Stimulated activated CD4-positive, alpha-beta T cell treated with anti-CD3 and anti-CD28 coated beads, TNF-alpha, amount 100 ng/mL, for 24 hours (primary cell): ENCODE data around the gene TMC7.
"Not testable (repeated sequence)": the region's sequence is repeated elsewhere in the genome, so short reads cannot be mapped to it uniquely, and the experiment has no call there.

Source experiments
- DNase-seq, 3 experiments: peaks; one replicate each; pipeline ENCODE4 v3.0.0-alpha.2; 2020; ENCODE audit warnings: low read depth in 3 of 3

The TMC7 gene

GRCh38 chr16:18983565-18984434 lies at the start of gene TMC7:
Gene TMC7, plus strand, starts transcription at chr16:18983934. Its CDS starts 130 bp downstream, at chr16:18984064.
- peak in 1 of 3 experiments; percentile 50 for DNase-seq

- DNase-seq: no peak
Observed at GRCh38 chr16:18936727-18937340, 46.9 kb upstream of the TMC7 start.

GRCh38 chr16:18937390-18937789 lies 46.3 kb upstream of the TMC7 start:
- DNase-seq: no peak

- no peak for DNase-seq
Observed at GRCh38 chr16:18938986-18939385, 44.7 kb upstream of the TMC7 start.

- no peak for DNase-seq
Observed at GRCh38 chr16:18941471-18941870, 42.3 kb upstream of the TMC7 start.

GRCh38 chr16:18942061-18942460 lies 41.7 kb upstream of the TMC7 start:
- DNase-seq: no peak

- no peak for DNase-seq
Observed at GRCh38 chr16:18943414-18943813, 40.3 kb upstream of the TMC7 start.

- no peak for DNase-seq
Observed at GRCh38 chr16:18945233-18945632, 38.5 kb upstream of the TMC7 start.

GRCh38 chr16:18948372-18949020 lies 35.2 kb upstream of the TMC7 start:
- no peak for DNase-seq

GRCh38 chr16:18950469-18951185 lies 33.1 kb upstream of the TMC7 start:
- DNase-seq: no peak

- no peak for DNase-seq
Observed at GRCh38 chr16:18953547-18953946, 30.2 kb upstream of the TMC7 start.

- DNase-seq: peak in 1 of 3 experiments; percentile 10
Observed at GRCh38 chr16:18955874-18956580, 27.7 kb upstream of the TMC7 start.

GRCh38 chr16:18956658-18957241 lies 27.0 kb upstream of the TMC7 start:
- DNase-seq: not testable (repeated sequence)

- no peak for DNase-seq
Observed at GRCh38 chr16:18958621-18959029, 25.1 kb upstream of the TMC7 start.

GRCh38 chr16:18959031-18959505 lies 24.7 kb upstream of the TMC7 start:
- DNase-seq: no peak

- no peak for DNase-seq
Observed at GRCh38 chr16:18965555-18965954, 18.2 kb upstream of the TMC7 start.

- no peak for DNase-seq
Observed at GRCh38 chr16:18966791-18967190, 16.9 kb upstream of the TMC7 start.

GRCh38 chr16:18969050-18969854 lies 14.5 kb upstream of the TMC7 start:
- DNase-seq: peak; percentile 59 to 77 (median 66)

- no peak for DNase-seq
Observed at GRCh38 chr16:18969855-18970240, 13.9 kb upstream of the TMC7 start.

- no peak for DNase-seq
Observed at GRCh38 chr16:18975109-18975508, 8.6 kb upstream of the TMC7 start.
